ENCODE results near the gene DNAH3. TPM values are rescaled to one million over a fixed set of nuclear protein-coding genes. Genes with fewer than 3 reads are reported as not detected.

Gene DNAH3
- total RNA-seq, 1 experiment from 2014 or later, result 0.70 TPM

GRCh38 chr16:20950294-20950693 lies 200.4 kb downstream of the DNAH3 start:
- intact Hi-C loops (cut with micrococcal nuclease; ENCODE audit: unreplicated experiment), result loop anchor here (5.0 kb wide), 1 partner anchor 48 kb away; the partner anchor contains the start of genes DCUN1D3 and LYRM1
- Histone ChIP-seq H3K27ac (no peak overlapping the region), H3K4me1 (replicated peaks; ENCODE audit: insufficient read depth) (peaks cover 8% of the 10 kb centered on the region), H3F3A (ENCODE audit: insufficient read depth, low read depth) (peaks cover 14% of the 10 kb centered on the region), H3K4me2 (no peak overlapping the region), H3K27me3 (ENCODE audit: insufficient read depth, low read depth) (no peaks in the 10 kb centered on the region), H3K79me2 (ENCODE audit: low read depth) (no peaks in the 10 kb centered on the region), H2AFZ (no peak overlapping the region), H3K9me2 (ENCODE audit: insufficient read depth) (no peaks in the 10 kb centered on the region), H3K9me3 (ENCODE audit: insufficient read depth, low read depth) (no peaks in the 10 kb centered on the region), H3K4me3 (no peak overlapping the region), H4K20me1 (ENCODE audit: insufficient read depth) (no peaks in the 10 kb centered on the region), H3K36me3 (ENCODE audit: low read depth) (no peaks in the 10 kb centered on the region)
- ChIA-PET CTCF (no interaction called here), POLR2A (ENCODE audit: unreplicated experiment) (interaction anchor here (0.6 kb wide), 1 partner anchor 39 kb away, joined by 4 read pairs; no protein-coding TSS in a partner anchor)
- TF ChIP-seq CTCF (conservative IDR thresholded peaks at IDR 0.05), result no peak
- TF ChIP-seq EZH2 (IDR thresholded peaks at IDR 0.05; ENCODE audit: low read depth), result no peak
- BruUV-seq (replicated peaks), result no TSS peak
- no peak for DNase-seq

- H3K27me3 ChIP-seq (ENCODE audit: insufficient read depth, low read depth), result no peaks in the 10 kb centered on the region
- intact Hi-C loops (cut with micrococcal nuclease; ENCODE audit: unreplicated experiment), result loop anchor here (5.0 kb wide), 1 partner anchor 47 kb away; the partner anchor contains the start of genes DCUN1D3 and LYRM1
- DNase-seq, result no peak
Measured at GRCh38 chr16:20949660-20950059, 201.0 kb downstream of the DNAH3 start.

DNA sequence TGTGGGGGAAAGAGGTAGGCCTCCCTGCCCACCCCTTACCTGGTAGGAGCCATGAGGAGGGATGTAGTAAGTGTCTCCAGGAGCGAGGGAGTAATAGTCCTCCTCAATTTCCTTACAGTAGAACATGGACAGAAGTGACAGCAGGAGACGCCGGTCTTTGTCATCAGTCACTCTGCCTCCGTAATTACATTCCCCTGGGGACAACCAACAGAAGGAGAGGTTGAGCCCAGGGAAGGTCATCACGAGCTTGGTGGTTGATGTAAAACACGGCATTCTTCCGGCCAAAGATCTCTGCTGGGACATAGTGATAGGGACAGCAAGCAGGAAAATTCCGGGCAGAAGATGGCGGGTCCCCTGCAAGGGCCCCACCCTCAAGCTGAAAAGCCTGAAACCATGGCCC lies 202.2 kb downstream of the DNAH3 start:
- Histone ChIP-seq H3K27me3 (ENCODE audit: insufficient read depth, low read depth) (no peaks in the 10 kb centered on the region), H3K4me3 (no peak overlapping the region), H3K4me2 (no peak overlapping the region), H3F3A (ENCODE audit: insufficient read depth, low read depth) (peaks cover 17% of the 10 kb centered on the region), H3K9me2 (ENCODE audit: insufficient read depth) (no peaks in the 10 kb centered on the region), H3K79me2 (ENCODE audit: low read depth) (no peaks in the 10 kb centered on the region), H3K36me3 (ENCODE audit: low read depth) (no peaks in the 10 kb centered on the region), H4K20me1 (ENCODE audit: insufficient read depth) (no peaks in the 10 kb centered on the region), H3K4me1 (replicated peaks; ENCODE audit: insufficient read depth) (peaks cover 8% of the 10 kb centered on the region), H2AFZ (no peak overlapping the region), H3K27ac (no peak overlapping the region), H3K9me3 (ENCODE audit: insufficient read depth, low read depth) (no peaks in the 10 kb centered on the region)
- CTCF ChIA-PET, result no interaction called here
- no peak for DNase-seq
- POLR2A ChIA-PET (ENCODE audit: unreplicated experiment), result no interaction called here
- intact Hi-C loops (cut with micrococcal nuclease; ENCODE audit: unreplicated experiment), result no loop called here
- BruUV-seq (replicated peaks), result no TSS peak
- TF ChIP-seq EZH2 (IDR thresholded peaks at IDR 0.05; ENCODE audit: low read depth) (no peak), CTCF (conservative IDR thresholded peaks at IDR 0.05) (no peak)

More at GRCh38 chr16:20949660-20950059, 201.0 kb downstream of the DNAH3 start:
- Histone ChIP-seq H3K36me3 (ENCODE audit: low read depth) (no peaks in the 10 kb centered on the region), H3K4me3 (no peak overlapping the region), H3K79me2 (ENCODE audit: low read depth) (no peaks in the 10 kb centered on the region), H4K20me1 (ENCODE audit: insufficient read depth) (no peaks in the 10 kb centered on the region), H3K4me1 (replicated peaks; ENCODE audit: insufficient read depth) (peaks cover 8% of the 10 kb centered on the region), H3F3A (ENCODE audit: insufficient read depth, low read depth) (peaks cover 14% of the 10 kb centered on the region), H2AFZ (no peak overlapping the region), H3K4me2 (no peak overlapping the region), H3K9me3 (ENCODE audit: insufficient read depth, low read depth) (no peaks in the 10 kb centered on the region), H3K9me2 (ENCODE audit: insufficient read depth) (no peaks in the 10 kb centered on the region), H3K27ac (no peak overlapping the region)
- CTCF ChIA-PET, result no interaction called here
- no peak for TF ChIP-seq EZH2 (IDR thresholded peaks at IDR 0.05; ENCODE audit: low read depth)
- no peak for TF ChIP-seq CTCF (conservative IDR thresholded peaks at IDR 0.05)
- POLR2A ChIA-PET (ENCODE audit: unreplicated experiment), result no interaction called here
- no TSS peak for BruUV-seq (replicated peaks)

All from PC-9 (cell line).